NB4 (cell line): ENCODE measurements around the gene MAPK8IP3.

Source experiments
- MYC ChIP-seq: IDR thresholded peaks from 2 replicates; pipeline ENCODE4 v1.6.1; 2011; ENCODE audit warnings: low read depth, low read length
- POLR2A ChIP-seq: IDR thresholded peaks from 2 replicates; pipeline ENCODE4 v1.6.1; 2011; ENCODE audit warnings: mild to moderate bottlenecking; ENCODE audit not compliant: insufficient read length; ENCODE audit errors: extremely low read depth
- TF ChIP-seq, protein P1 (sequence below): IDR thresholded peaks from 2 replicates; pipeline ENCODE4 v1.6.1; 2011; ENCODE audit warnings: low read depth, low read length
- TF ChIP-seq, protein P2 (sequence below): IDR thresholded peaks from one replicate; pipeline ENCODE4 v1.5.1; 2012; ENCODE audit warnings: low read depth, low read length

DNA sequence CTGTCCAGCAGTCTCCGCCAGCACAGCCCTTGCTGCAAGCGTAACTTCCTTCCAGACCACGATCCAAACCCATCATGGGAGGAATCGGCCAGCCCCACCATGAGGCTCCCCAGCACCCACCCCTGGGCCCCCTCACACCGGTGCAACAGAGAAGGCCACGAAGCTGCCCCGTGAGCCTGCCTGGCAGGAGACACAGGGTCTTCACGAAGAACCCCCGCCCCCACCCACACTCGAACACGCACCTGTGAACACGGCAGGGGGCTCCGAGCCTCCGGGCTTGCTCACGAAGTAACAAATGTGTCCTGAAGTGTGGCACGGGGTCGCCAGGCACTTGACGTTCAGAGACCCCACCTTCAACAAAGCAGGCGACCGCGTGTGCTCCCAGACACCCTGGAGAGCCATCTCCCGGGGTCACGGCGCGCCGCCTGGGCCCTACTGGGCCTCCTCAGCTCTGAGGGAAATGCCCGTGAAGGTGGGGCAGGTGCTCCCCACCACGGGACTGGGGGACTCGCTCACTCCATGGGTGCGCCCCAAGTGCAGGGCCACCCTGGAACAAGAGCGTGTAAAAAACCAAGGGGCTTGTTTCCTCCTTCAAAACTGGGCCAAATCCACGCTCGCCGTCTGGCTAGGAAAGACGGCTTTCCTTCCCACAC lies 113.0 kb downstream of the MAPK8IP3 start:
- TF ChIP-seq, protein P1, sequence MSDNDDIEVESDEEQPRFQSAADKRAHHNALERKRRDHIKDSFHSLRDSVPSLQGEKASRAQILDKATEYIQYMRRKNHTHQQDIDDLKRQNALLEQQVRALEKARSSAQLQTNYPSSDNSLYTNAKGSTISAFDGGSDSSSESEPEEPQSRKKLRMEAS = no peak
- TF ChIP-seq, protein P2, sequence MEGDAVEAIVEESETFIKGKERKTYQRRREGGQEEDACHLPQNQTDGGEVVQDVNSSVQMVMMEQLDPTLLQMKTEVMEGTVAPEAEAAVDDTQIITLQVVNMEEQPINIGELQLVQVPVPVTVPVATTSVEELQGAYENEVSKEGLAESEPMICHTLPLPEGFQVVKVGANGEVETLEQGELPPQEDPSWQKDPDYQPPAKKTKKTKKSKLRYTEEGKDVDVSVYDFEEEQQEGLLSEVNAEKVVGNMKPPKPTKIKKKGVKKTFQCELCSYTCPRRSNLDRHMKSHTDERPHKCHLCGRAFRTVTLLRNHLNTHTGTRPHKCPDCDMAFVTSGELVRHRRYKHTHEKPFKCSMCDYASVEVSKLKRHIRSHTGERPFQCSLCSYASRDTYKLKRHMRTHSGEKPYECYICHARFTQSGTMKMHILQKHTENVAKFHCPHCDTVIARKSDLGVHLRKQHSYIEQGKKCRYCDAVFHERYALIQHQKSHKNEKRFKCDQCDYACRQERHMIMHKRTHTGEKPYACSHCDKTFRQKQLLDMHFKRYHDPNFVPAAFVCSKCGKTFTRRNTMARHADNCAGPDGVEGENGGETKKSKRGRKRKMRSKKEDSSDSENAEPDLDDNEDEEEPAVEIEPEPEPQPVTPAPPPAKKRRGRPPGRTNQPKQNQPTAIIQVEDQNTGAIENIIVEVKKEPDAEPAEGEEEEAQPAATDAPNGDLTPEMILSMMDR = no peak
- TF ChIP-seq POLR2A (no peak), MYC (no peak)
